ENCODE measurements around the gene EBI3. TPM values are rescaled to one million over a fixed set of nuclear protein-coding genes. Genes with fewer than 3 reads are reported as not detected.
"Not testable (repeated sequence)": the region's sequence is repeated elsewhere in the genome, so short reads cannot be mapped to it uniquely, and the experiment has no call there.

EBI3 gene
- total RNA-seq, 1 experiment from 2014 or later, result not detected

DNA sequence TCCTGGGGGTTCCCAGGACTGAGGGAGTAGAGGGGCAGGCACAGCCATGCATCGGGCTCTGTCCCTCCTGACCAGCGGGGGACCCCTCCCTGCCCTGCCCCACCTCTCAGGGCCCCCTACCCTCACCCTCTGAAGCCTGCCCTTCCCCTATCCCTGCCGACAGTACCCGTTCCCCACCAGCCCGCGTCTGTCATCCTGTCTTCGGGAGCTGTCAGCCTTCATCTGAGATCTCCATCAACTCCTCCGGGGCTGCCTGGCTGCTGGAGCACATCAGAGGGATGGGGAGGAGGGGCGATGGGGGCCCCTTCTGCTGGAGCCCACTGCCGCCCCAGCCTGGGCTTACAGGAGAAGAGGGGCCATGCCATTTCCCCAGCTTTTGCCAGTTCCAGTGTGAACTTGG is 43.6 kb downstream of the EBI3 start:
- no peak for DNase-seq
- Histone ChIP-seq H3K4me2 (ENCODE audit: low read length) (no peak overlapping the region), H3K27ac (ENCODE audit: low read length) (no peak overlapping the region), H3K4me1 (ENCODE audit: insufficient read depth, low read length) (no peaks in the 10 kb centered on the region), H3K4me3 (ENCODE audit: low read length) (no peak overlapping the region), H3K36me3 (ENCODE audit: low read depth, low read length) (peaks cover 2% of the 10 kb centered on the region; the same call in 1 of the 2 replicates), H3K9me2 (replicated peaks; ENCODE audit: low read length) (no peaks in the 10 kb centered on the region), H3F3A (ENCODE audit: low read length, unreplicated experiment) (no peaks in the 10 kb centered on the region), H3K79me2 (ENCODE audit: low read length) (no peaks in the 10 kb centered on the region), H3K9me3 (ENCODE audit: low read length) (no peaks in the 10 kb centered on the region), H2AFZ (ENCODE audit: low read length) (no peak overlapping the region), H3K27me3 (ENCODE audit: low read length) (no peaks in the 10 kb centered on the region), H3K9ac (ENCODE audit: low read length) (no peak overlapping the region), H4K20me1 (ENCODE audit: low read length) (no peaks in the 10 kb centered on the region)
- ChIA-PET CTCF (no interaction called here), POLR2A (ENCODE audit: unreplicated experiment) (no interaction called here)
- no peak for TF ChIP-seq EZH2 (IDR thresholded peaks at IDR 0.05; ENCODE audit: low read length, unreplicated experiment)
- TF ChIP-seq, protein P1, sequence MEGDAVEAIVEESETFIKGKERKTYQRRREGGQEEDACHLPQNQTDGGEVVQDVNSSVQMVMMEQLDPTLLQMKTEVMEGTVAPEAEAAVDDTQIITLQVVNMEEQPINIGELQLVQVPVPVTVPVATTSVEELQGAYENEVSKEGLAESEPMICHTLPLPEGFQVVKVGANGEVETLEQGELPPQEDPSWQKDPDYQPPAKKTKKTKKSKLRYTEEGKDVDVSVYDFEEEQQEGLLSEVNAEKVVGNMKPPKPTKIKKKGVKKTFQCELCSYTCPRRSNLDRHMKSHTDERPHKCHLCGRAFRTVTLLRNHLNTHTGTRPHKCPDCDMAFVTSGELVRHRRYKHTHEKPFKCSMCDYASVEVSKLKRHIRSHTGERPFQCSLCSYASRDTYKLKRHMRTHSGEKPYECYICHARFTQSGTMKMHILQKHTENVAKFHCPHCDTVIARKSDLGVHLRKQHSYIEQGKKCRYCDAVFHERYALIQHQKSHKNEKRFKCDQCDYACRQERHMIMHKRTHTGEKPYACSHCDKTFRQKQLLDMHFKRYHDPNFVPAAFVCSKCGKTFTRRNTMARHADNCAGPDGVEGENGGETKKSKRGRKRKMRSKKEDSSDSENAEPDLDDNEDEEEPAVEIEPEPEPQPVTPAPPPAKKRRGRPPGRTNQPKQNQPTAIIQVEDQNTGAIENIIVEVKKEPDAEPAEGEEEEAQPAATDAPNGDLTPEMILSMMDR (conservative IDR thresholded peaks at IDR 0.05; ENCODE audit: low read depth, low read length), result no peak
- no peak for ATAC-seq
- intact Hi-C loops (cut with micrococcal nuclease), result no loop called here
- BruUV-seq (replicated peaks), result no TSS peak

DNA sequence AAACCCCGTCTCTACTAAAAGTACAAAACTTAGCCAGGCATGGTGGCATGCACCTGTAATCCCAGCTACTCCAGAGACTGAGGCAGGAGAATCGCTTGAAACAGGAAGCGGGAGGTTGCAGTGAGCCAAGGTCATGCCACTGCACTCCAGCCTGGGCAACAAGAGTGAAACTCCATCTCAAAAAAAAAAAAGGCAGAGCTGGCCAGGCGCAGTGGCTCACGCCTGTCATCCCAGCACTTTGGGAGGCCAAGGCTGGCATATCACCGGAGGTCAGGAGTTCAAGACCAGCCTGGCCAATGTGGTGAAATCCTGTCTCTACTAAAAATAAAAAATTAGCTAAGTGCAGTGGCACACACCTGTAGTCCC is 45.0 kb downstream of the EBI3 start:
- H4K20me1 ChIP-seq (ENCODE audit: low read length); intact Hi-C loops (cut with micrococcal nuclease); H3K4me3 ChIP-seq (ENCODE audit: low read length); CTCF ChIA-PET; H3K4me1 ChIP-seq (ENCODE audit: insufficient read depth, low read length); DNase-seq; H3K4me2 ChIP-seq (ENCODE audit: low read length); H3F3A ChIP-seq (ENCODE audit: low read length, unreplicated experiment); H3K9me2 ChIP-seq (replicated peaks; ENCODE audit: low read length); H3K9me3 ChIP-seq (ENCODE audit: low read length); H3K27ac ChIP-seq (ENCODE audit: low read length); H3K9ac ChIP-seq (ENCODE audit: low read length); BruUV-seq (replicated peaks); H3K36me3 ChIP-seq (ENCODE audit: low read depth, low read length); ATAC-seq; POLR2A ChIA-PET (ENCODE audit: unreplicated experiment); H3K79me2 ChIP-seq (ENCODE audit: low read length); H2AFZ ChIP-seq (ENCODE audit: low read length); H3K27me3 ChIP-seq (ENCODE audit: low read length): not testable (repeated sequence)

DNA sequence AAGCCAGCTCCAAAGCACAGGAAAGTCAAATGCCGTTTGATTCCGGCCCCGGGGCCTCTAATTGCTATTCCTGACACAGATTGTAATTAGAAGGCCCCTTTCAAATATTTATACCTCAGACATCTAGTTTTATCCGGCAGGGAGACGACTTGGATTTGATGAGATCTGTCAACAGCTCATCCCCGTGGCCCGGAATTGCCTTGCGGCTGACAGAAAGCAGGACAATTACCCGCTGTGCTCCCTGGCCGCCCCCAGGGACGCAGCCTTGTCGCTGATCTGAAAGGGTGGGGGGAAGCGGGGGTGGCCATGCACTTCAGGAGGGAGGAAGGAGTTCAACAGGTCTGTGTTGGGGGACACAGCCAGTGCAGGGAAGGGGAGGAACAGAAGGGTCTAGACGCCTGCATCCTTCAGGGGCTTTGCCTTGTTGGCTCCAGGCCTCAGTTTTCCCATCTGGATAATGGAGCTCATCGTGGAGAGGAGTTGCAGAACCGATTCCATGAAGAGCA is 47.9 kb downstream of the EBI3 start:
- Histone ChIP-seq H3K9me3 (ENCODE audit: low read length) (no peaks in the 10 kb centered on the region), H3K4me1 (ENCODE audit: insufficient read depth, low read length) (no peaks in the 10 kb centered on the region), H3K4me3 (ENCODE audit: low read length) (no peak overlapping the region), H2AFZ (ENCODE audit: low read length) (no peak overlapping the region), H3K27me3 (ENCODE audit: low read length) (peaks cover 9% of the 10 kb centered on the region), H3K79me2 (ENCODE audit: low read length) (no peaks in the 10 kb centered on the region), H3F3A (ENCODE audit: low read length, unreplicated experiment) (no peaks in the 10 kb centered on the region), H4K20me1 (ENCODE audit: low read length) (no peaks in the 10 kb centered on the region), H3K9ac (ENCODE audit: low read length) (no peak overlapping the region), H3K36me3 (ENCODE audit: low read depth, low read length) (no peaks in the 10 kb centered on the region), H3K4me2 (ENCODE audit: low read length) (no peak overlapping the region), H3K27ac (ENCODE audit: low read length) (no peak overlapping the region), H3K9me2 (replicated peaks; ENCODE audit: low read length) (no peaks in the 10 kb centered on the region)
- POLR2A ChIA-PET (ENCODE audit: unreplicated experiment), result no interaction called here
- CTCF ChIA-PET, result interaction anchor here (0.6 kb wide), 1 partner anchor 289 kb away, joined by 21 read pairs; no protein-coding TSS in a partner anchor
- TF ChIP-seq EZH2phosphoT487 (IDR thresholded peaks at IDR 0.05; ENCODE audit: borderline replicate concordance, low read length) (no peak), EZH2 (IDR thresholded peaks at IDR 0.05; ENCODE audit: low read length, unreplicated experiment) (no peak)
- TF ChIP-seq, protein P1 (conservative IDR thresholded peaks at IDR 0.05; ENCODE audit: low read depth, low read length), result no peak
- intact Hi-C loops (cut with micrococcal nuclease), result no loop called here
- DNase-seq, result no peak
- BruUV-seq (replicated peaks), result no TSS peak
- ATAC-seq, result no peak

All from PC-3 (cell line).